ENCODE measurements around the gene CLDN5. TPM values are rescaled to one million over a fixed set of nuclear protein-coding genes. Genes with fewer than 3 reads are reported as not detected.

The CLDN5 gene
- total RNA-seq, 1 experiment from 2014 or later, result 0.44 TPM

DNA sequence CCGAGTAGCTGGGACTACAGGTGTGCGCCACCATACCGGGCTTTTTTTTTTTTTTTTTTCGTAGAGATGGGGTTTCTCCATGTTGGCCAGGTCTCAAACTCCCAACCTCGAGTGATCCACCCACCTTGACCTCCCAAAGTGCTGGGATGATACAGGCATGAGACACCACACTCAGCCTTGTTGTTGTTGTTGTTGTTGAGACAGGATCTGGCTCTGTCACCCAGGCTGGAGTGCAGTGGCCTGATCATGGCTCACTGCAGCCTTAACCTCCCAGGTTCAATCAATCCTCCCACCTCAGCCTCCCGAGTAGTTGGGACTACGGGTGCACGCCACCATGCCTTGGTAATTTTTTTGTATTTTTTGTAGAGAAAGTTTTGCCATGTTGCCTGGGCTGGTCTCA, 23.4 kb upstream of the CLDN5 start:
- H3K79me1 ChIP-seq (ENCODE audit: insufficient read depth, low read depth, low read length, poor library complexity, severe bottlenecking), result no peaks in the 10 kb centered on the region
- H4K5ac ChIP-seq (ENCODE audit: insufficient read length, low read depth, low read length), result no peak overlapping the region
- Mint-ChIP-seq H3K4me3 (no peak overlapping the region), H3K4me1 (peaks cover 6 to 7% of the 10 kb centered on the region in 2 experiments), H3K27me3 (ENCODE audit: low read depth) (peaks cover 3% of the 10 kb centered on the region), H3K9me3 (peaks cover 0 to 2% of the 10 kb centered on the region in 2 experiments; a peak in 1 of 5 replicates), H3K27ac (no peak overlapping the region), H3K36me3 (ENCODE audit: insufficient read depth in 1 of 3, low read depth in 3 of 3) (no peaks in the 10 kb centered on the region; a peak in 1 of 7 replicates)
- H2BK5ac ChIP-seq (ENCODE audit: insufficient read length, low read length), result no peak overlapping the region
- H3K23me2 ChIP-seq (ENCODE audit: insufficient read length, low read depth, low read length, poor library complexity, severe bottlenecking), result no peaks in the 10 kb centered on the region
- no peaks in the 10 kb centered on the region for H3K4me1 ChIP-seq (ENCODE audit: insufficient read depth, low read length)
- no peak overlapping the region for H2BK12ac ChIP-seq (ENCODE audit: insufficient read length, low read depth, low read length)
- H2BK15ac ChIP-seq (ENCODE audit: low read depth, low read length), result no peak overlapping the region
- H3K56ac ChIP-seq (ENCODE audit: insufficient read length, low read depth, low read length), result no peak overlapping the region
- H3T11ph ChIP-seq (ENCODE audit: low read length), result no peak overlapping the region
- H3K9me3 ChIP-seq (ENCODE audit: control insufficient read depth, low read depth, low read length), result no peaks in the 10 kb centered on the region
- no CpG with 5 or more reads among the region's 8 CpGs for WGBS (ENCODE audit: extremely low coverage, insufficient read length, low lambda C conversion rate)
- H2BK120ac ChIP-seq (ENCODE audit: low read depth, low read length, poor library complexity, severe bottlenecking), result no peak overlapping the region
- no peak overlapping the region for H2AK5ac ChIP-seq (ENCODE audit: insufficient read length, low read length)
- H2AFZ ChIP-seq (ENCODE audit: low read length), result no peak overlapping the region
- H3K79me2 ChIP-seq (ENCODE audit: insufficient read depth, low read length), result no peaks in the 10 kb centered on the region
- no peak overlapping the region for H3K9ac ChIP-seq (ENCODE audit: extremely low read depth, insufficient read length, low read length)
- H3K18ac ChIP-seq (ENCODE audit: insufficient read length, low read depth, low read length), result no peak overlapping the region
- no peak overlapping the region for H3K23ac ChIP-seq (ENCODE audit: insufficient read length, low read depth, low read length)
- H3K4ac ChIP-seq (ENCODE audit: low read depth, low read length), result no peak overlapping the region
- no peak for DNase-seq
- TF ChIP-seq, protein P1, sequence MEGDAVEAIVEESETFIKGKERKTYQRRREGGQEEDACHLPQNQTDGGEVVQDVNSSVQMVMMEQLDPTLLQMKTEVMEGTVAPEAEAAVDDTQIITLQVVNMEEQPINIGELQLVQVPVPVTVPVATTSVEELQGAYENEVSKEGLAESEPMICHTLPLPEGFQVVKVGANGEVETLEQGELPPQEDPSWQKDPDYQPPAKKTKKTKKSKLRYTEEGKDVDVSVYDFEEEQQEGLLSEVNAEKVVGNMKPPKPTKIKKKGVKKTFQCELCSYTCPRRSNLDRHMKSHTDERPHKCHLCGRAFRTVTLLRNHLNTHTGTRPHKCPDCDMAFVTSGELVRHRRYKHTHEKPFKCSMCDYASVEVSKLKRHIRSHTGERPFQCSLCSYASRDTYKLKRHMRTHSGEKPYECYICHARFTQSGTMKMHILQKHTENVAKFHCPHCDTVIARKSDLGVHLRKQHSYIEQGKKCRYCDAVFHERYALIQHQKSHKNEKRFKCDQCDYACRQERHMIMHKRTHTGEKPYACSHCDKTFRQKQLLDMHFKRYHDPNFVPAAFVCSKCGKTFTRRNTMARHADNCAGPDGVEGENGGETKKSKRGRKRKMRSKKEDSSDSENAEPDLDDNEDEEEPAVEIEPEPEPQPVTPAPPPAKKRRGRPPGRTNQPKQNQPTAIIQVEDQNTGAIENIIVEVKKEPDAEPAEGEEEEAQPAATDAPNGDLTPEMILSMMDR (conservative IDR thresholded peaks at IDR 0.05), result no peak
- no peak overlapping the region for H4K8ac ChIP-seq (replicated peaks; ENCODE audit: insufficient read length, low read depth, low read length)
- H3K27ac ChIP-seq (ENCODE audit: insufficient read length, low read depth, low read length), result no peak overlapping the region
- no peak overlapping the region for H2BK20ac ChIP-seq (ENCODE audit: low read depth, low read length, poor library complexity, severe bottlenecking)
- no peak overlapping the region for H4K91ac ChIP-seq (ENCODE audit: insufficient read length, low read depth, low read length)
- H4K20me1 ChIP-seq (ENCODE audit: control insufficient read depth, insufficient read depth, insufficient read length), result peaks cover 2% of the 10 kb centered on the region
- no peak overlapping the region for H3K14ac ChIP-seq (ENCODE audit: insufficient read depth, low read length)
- no peak overlapping the region for H3K4me2 ChIP-seq (ENCODE audit: insufficient read depth, insufficient read length, low read length)
- no peaks in the 10 kb centered on the region for H3K27me3 ChIP-seq (ENCODE audit: insufficient read depth, low read length)

Data from H9 (cell line).